Limb (tissue), 2 donors: ENCODE measurements around the gene ALDH7A1.

Experiments used
- DNase-seq, 2 donors: peaks; one replicate each; pipeline ENCODE4 v3.0.0-alpha.2; 2016; ENCODE audit errors: extremely low spot score in 2 of 2

ALDH7A1 gene

DNA sequence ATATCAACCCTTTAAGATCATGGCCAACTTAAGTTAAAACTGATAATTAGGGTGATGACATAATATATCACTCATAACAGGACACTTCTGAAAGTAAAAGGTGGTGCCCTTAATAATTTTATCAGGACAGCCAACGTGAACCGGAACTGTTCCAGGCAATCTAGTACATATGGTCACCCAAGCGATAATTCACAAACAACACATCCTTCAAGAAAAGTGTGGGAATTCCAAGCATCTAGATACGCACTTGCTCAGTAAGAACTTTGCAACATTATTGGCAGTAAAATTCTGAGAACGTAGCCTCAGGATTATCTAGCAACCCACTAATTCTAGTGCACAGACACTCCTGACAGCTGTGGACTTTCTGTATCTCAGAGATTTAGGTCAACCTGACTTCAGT lies 85.7 kb downstream of the ALDH7A1 start:
- DNase-seq, result no peak

DNA sequence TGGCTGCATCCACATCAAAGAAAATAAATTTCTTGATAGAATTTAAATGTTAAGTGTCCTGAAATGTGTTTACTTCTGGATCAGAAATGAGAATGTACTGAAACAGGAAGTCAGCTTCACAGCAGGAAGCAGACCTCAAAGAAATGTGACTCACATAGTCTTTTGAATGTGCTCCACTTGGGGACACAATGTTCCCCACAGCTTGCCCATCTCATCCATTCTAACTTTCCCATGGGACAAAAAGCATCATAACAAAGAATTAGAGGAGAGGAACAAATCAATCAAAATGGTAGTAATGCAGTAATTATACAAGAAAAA lies 86.1 kb downstream of the ALDH7A1 start:
- no peak for DNase-seq

DNA sequence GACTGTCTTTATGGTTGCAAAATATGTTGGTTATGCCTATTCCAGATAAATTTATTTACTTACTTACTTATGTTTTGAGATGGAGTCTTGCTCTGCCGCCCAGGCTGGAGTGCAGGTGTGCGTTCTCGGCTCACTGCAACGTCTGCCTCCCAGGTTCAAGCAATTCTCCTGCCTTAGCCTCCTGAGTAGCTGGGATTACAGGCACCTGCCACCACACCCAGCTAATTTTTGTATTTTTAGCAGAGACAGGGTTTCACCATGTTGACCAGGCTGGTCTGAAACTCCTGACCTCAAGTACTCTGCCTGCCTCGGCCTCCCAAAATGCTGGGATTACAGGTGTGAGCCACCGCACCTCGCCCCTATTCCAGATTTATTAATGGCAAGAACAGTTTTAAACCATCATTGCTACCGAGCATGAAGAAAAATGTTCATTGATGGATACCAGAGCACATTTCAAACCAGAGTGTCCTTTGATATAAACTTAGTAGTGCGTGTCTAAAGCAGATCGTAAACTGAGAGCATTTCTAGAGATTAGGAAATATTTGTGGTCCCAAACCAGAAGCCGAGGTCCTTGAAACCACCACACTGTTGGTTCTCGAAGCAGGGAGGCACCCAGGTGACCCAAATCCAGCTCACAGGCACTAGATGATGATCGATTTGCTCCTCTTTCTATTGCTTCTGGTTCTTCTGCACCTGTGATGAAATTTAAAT lies 86.6 kb downstream of the ALDH7A1 start:
- DNase-seq, result no peak

DNA sequence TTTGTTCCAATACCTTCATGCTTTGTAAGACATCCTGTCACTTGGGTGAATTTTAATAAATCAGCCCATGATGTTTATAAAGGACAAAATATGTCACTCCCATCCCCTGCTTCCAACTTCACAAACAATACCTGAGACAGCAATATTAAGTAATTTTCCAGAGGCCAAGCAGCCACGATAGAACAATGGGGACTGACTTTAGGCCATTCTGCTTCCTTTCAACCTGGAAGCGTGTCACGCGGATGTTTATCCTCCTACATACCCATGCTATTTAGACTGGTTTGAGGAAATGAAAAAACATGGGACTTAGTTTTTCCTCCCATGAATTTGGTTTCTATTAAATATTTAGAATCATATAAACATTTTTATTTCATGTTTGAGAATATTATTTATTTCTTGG lies 88.9 kb downstream of the ALDH7A1 start:
- no peak for DNase-seq

DNA sequence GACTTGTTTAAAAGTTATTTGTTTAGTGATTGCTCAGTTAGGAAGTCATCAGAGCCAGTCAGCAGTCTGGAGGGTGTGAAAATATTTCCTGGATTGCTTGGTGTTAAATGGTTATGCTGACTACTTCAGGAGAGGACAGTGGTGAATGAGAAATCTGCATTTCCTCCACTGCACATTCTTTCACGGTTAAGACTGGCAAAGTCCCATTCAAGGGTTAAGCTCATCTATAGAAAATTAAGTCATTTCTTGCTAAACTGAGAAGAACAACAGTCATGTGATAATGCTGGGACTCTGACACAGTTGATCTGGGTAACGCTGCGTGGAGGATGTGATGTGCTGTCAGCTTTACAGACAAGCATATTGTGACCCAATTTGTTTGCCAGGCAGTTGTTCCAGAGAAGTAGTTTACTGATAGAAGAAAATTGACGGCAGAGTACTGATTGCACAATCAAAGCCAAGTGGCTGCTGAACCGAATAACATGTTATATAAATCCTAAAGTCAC lies 91.4 kb downstream of the ALDH7A1 start:
- no peak for DNase-seq

DNA sequence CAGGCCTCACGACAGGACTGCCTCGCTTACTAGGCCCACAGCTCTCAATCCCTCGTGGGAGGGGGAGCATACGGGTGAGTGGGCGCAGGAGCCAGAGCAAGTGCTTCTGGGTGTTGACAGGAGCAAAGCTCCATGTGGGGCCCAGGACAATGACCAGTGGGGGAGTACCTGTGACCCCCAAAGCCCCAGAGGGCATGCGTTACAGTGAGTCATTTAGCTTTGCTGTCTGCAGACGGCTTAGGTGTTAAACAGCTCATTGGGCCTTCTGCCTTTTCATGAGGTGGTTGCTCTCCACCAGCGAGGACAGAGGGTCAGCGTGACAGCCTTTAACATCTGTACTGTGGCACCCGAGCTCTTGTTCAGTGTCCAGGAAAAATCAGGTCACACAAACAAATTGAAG lies 93.6 kb downstream of the ALDH7A1 start:
- no peak for DNase-seq

DNA sequence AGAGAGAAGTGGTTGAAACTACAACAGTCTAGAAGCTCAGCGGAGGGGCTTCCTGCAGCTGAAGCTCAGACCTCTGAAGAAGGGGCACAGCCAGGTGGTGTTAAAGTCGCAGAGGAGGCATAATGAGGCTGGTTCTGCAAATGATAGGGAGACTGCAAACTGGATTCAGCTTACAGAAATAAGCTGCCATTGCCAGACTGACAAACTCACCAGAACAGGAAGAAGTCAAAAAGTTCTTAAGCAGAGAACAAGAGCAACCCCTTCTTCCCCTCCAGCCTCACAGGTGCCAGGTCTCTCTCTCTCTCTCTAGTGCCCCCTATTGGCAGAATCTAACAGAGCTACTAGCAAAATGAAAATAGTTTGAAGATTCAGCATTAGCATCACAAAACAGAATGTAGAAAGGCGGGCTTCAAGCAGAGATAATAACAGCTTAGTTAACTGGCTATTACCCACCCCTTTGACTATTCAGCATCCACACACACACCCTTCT lies 95.1 kb downstream of the ALDH7A1 start:
- no peak for DNase-seq

DNA sequence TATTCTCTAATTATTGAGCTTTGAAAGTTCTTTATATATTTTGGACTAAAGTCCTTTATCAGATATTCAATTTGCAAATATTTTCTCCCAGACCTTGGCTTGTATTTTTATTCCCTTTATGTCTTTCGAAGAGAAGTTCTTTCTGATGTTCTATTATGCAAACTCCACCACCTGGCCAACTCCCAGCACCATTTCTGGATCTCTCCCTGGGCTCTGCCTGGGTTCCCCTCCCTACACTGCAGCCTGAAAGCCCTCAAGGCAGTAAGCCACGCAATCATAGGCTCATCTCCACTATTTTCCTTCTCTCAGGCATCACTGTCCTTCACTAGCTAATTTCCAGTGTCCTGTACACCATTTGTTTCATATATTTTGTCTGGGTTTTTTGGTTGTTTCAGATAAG lies 95.7 kb downstream of the ALDH7A1 start:
- DNase-seq, result no peak

DNA sequence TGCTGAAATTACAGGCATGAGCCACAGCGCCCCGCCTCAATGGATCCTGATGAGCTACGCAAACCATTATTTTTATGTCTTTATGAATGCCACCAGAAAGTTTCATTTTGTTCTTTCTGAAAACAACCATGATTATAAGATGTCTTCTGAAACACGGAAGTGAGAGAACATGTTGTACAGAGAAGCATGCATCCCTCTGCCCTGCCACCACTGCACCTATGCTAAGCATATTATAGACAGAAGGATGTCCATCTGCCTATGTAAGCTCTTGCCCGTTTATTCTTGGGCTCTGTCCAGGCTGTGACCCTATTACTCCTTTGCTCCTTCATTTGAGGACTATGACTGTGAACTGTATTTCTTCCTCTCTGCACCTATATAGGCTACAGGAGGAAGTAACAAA lies 97.5 kb downstream of the ALDH7A1 start:
- no peak for DNase-seq

DNA sequence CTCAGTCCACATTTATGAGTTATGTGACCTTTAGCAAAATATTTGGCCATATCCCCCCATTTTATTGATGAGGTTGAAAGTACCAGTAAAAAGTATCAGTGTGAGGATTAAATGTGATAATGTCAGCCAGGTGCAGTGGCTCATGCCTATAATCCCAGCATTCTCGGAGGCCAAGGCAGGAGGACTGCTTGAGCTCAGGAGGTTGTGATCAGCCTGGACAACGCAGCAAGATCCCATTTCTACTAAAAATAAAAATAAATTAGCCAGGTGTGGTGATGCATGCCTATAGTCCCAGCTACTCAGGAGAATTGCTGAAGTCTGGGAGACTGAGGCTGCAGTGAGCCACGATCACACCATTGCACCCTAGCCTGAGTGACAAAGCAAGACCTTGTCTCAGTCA lies 100.6 kb downstream of the ALDH7A1 start:
- DNase-seq, result no peak

DNA sequence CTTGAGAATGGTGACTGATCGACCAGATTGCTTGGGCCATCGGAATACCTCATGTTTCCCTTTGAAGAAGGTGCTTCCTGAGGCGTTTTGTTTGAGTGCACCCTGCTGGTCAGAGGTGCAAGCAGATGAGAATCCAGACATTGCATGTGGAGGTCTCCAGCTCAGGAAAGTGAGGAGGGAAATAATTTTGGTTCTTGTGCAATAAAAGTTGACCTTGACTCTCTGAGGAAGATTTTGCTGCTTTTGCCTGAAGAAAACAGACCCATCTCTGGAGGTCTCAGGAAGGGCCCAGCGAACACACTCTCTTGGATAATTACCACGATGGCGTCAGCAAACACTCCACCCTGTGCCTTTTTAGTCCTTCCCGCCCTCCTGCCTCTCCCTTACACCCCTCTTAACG lies 102.1 kb downstream of the ALDH7A1 start:
- DNase-seq, result no peak

DNA sequence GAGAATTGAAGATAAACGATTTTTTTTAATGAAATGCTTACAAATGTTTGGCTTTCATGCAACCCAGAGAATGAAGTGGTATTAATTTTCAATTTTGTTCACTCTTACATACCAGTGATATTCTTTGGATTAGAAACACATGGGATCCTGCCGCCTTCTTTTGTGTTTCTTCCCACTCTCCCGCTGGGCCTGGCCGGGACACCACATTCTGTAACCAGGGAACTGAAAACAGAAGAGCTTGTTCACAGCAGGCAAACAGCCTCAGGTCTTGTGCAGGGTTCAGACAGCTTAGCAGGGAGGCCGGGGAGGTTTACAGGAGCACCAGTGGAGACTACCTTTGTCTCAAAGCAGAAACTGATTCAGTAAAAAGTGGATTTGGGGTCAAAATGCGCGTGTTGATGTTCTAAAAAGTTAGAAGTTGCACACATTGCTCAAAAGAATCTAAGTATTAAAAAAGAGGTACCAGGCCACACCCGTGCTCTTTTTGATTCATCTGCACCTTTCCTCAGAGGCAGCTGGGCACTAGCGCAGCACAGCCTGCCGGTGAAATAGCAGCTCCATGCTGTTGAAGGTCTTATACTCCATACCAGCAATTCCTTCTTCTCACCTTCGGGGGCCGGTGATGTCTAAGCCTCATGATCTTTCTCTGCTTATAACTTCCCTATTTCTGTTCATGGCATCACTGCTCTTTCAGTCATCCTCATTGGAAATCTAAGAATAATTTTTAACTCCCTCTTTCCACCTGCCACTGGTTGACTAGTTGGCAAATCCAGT lies 104.7 kb downstream of the ALDH7A1 start:
- peak; percentile 49 to 50 for DNase-seq

DNA sequence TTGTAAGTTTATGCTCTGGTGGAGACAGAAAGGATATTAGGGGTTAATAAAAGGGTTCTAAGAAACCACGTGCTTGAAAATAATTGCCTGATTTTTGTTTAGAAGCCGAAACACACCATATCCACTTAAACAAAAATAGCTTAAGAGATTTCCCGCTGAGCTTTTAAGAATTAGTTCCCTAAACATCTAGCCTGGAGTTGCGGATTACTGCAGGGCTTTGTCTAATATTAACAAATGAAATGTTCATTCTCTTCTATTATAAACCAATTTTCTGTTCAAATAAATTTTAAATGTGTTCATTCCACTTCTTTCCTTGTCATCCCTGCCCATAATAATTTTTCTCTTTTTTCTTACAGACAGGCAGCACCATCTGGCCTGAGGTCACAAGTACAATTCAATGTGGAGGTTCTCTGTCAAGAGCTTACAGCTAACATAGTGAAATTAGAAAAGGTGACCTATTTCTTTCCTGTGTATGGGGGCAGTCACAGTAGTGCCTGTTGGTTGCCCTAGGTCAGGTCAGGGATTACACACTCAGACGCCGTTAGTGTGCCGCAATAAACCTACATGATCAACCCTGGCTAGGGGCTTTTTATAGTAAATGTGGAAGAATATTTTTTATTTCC lies 106.5 kb downstream of the ALDH7A1 start:
- no peak for DNase-seq

DNA sequence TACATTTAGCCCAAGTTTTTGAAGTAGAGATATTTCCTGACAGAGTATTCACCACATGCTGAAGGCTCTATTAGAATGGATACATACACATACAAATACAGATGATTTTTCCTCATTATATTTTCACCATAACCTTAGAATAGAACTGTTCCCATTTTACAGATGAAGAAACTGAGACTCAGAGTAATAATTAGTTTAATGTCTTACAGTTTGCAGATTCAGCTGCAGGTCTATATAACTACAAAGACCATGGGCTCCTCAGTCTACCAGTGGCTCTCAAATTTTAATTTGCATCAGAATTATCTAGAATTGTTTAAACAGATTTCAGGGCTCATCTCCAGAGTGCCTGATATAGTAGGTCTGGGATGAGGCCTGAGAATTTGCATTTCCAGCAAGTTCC lies 107.4 kb downstream of the ALDH7A1 start:
- no peak for DNase-seq

DNA sequence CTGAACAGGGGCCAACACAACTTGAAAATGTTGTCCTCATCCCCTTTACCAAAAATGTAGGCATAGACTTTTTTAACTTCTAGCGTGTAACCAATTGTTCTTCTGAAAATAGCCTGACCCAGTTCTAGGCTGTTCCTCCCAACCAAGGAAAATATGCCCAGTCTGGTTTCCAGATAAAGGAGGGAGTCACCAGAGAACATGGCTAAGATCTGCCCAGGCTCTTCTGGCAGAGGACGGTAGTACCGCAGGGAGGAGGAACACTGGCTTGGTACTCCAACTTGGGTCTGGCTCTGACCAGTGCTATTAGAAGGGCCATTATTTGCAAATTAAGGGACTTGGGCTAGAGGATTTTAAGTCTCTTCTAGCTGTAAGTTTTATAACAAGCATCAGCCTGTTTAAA lies 108.7 kb downstream of the ALDH7A1 start:
- DNase-seq, result no peak

DNA sequence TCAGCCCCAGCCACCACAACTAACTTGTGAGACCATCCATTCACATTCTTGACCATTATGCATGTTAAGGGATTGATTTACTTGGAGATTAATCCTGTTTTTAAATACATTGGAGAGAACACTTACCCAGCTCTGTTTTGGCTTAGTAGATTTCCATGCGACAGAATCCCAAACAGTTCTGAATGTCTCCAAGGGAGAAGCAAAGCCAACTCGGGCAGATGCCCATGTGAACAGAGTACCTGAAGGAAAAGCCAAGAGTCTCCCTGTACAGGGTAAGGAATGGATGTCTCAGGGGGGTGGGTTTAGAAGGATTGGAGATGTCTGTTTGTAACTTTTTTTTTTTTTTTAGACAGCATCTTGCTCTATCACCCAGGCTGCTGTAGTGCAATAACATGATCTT lies 110.8 kb downstream of the ALDH7A1 start:
- DNase-seq, result no peak

DNA sequence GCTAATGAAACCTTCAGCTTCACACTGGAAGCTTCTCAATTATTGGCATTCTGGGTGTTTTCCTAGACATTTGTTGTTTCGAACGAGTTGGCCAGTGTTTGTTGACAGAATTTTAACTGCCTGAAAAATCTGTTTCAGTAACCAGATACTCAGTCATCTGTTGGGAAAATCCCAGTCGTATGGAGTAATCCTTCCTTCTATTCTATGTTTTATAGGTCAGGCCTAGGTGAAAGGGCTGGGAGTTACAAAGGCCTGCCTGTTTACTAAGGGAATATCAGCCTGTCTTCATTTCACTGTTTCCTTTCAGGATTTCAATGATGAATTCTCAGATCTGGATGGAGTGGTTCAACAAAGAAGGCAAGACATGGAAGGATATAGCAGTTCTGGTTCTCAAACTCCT lies 111.9 kb downstream of the ALDH7A1 start:
- no peak for DNase-seq

DNA sequence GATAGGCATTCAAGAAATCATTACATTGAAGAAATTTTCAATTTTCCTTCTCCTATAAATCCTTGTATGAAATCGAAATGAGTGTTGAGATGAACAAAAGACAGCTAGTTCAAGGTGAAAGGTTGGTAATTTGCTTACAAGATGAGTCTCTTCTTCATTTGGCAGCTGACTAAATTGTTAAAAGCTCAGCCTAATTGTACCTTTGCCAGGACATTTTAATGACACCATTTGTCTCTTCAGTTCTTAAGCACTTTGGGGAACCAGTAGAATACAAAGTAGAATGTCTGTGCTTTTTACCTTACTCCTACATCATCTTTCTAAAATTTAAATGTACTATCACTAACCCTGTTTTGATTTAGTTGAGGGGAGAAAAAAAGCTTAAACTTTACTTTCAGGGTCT lies 112.4 kb downstream of the ALDH7A1 start:
- no peak for DNase-seq

DNA sequence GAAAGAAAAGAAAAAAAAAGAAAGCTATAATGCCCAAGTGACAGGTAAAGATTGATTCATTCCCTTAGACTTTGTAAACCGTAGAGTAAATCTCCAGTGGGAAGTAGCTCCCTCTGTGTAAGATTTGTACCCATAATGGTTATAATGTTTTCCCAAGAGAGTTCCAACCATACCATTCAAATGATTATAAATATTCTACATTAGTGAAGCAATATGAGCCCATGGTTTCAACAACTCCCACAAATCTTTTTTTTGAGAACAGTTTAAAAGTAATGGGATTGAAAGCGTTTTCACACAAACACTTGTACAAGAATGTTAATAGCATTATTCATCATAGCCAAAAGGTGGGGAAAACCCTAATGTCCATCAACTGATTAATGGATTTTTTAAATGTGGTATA lies 113.8 kb downstream of the ALDH7A1 start:
- DNase-seq, result no peak
